Activated T-helper 17 cell treated with anti-CD3 and anti-CD28 coated beads, Interleukin-2, amount 50 U/mL, for 72 hours (primary cell): ENCODE results near the gene HACD4. TPM values are rescaled to one million over a fixed set of nuclear protein-coding genes. Genes with fewer than 3 reads are reported as not detected.
"Not testable (repeated sequence)": the region's sequence is repeated elsewhere in the genome, so short reads cannot be mapped to it uniquely, and the experiment has no call there.

ENCODE experiments used
- ATAC-seq: fragments of 150-1000 bp; cut with Tn5 transposase; replicated peaks from 2 replicates; pipeline ENCODE4 v1.10.0; 2021; ENCODE audit warnings: mild to moderate bottlenecking, moderate library complexity
- H3K27ac Mint-ChIP-seq: one replicate; pipeline ENCODE4 v1.8.0; 2022; ENCODE audit warnings: mixed read lengths
- H3K27me3 Mint-ChIP-seq: one replicate; pipeline ENCODE4 v1.8.0; 2022; ENCODE audit warnings: mixed read lengths
- H3K36me3 Mint-ChIP-seq: one replicate; pipeline ENCODE4 v1.8.0; 2022; ENCODE audit warnings: low read depth, mild to moderate bottlenecking, mixed read lengths
- H3K4me1 Mint-ChIP-seq: one replicate; pipeline ENCODE4 v1.8.0; 2022; ENCODE audit warnings: mixed read lengths
- H3K4me3 Mint-ChIP-seq: one replicate; pipeline ENCODE4 v1.8.0; 2022; ENCODE audit warnings: mild to moderate bottlenecking, mixed read lengths
- H3K9me3 Mint-ChIP-seq: one replicate; pipeline ENCODE4 v1.8.0; 2022; ENCODE audit warnings: mixed read lengths
- total RNA-seq, 2 donors: library from RNA; stranded (reverse); gene quantifications; one replicate each; pipeline ENCODE4 v1.2.3, GENCODE V29; 2022

Gene HACD4
- total RNA-seq, 2 donors from 2014 or later: 2.9 to 4.1 TPM

- Mint-ChIP-seq H3K4me1 (peaks cover 4% of the 10 kb centered on the region), H3K9me3 (no peaks in the 10 kb centered on the region), H3K36me3 (peaks cover 22% of the 10 kb centered on the region), H3K27ac (no peak overlapping the region), H3K27me3 (no peaks in the 10 kb centered on the region), H3K4me3 (no peak overlapping the region)
- ATAC-seq: no peak
These were observed 35.8 kb downstream of the HACD4 start for GRCh38 chr9:20995616-20996015.

- no peak for ATAC-seq
- Mint-ChIP-seq H3K9me3 (no peaks in the 10 kb centered on the region), H3K36me3 (peaks cover 34% of the 10 kb centered on the region), H3K27ac (no peak overlapping the region), H3K4me3 (no peak overlapping the region), H3K4me1 (peaks cover 4% of the 10 kb centered on the region), H3K27me3 (no peaks in the 10 kb centered on the region)
These were observed 37.0 kb downstream of the HACD4 start for GRCh38 chr9:20994486-20994885.

GRCh38 chr9:20990867-20991266 is 40.6 kb downstream of the HACD4 start:
- ATAC-seq: no peak
- no peaks in the 10 kb centered on the region for H3K27me3 Mint-ChIP-seq
- H3K4me1 Mint-ChIP-seq: no peaks in the 10 kb centered on the region
- H3K4me3 Mint-ChIP-seq: no peak overlapping the region
- no peaks in the 10 kb centered on the region for H3K9me3 Mint-ChIP-seq
- no peak overlapping the region for H3K27ac Mint-ChIP-seq
- H3K36me3 Mint-ChIP-seq: peaks cover 57% of the 10 kb centered on the region

GRCh38 chr9:20989923-20990341 is 41.5 kb downstream of the HACD4 start:
- H3K27ac Mint-ChIP-seq: no peak overlapping the region
- H3K9me3 Mint-ChIP-seq: no peaks in the 10 kb centered on the region
- no peaks in the 10 kb centered on the region for H3K4me1 Mint-ChIP-seq
- no peaks in the 10 kb centered on the region for H3K27me3 Mint-ChIP-seq
- H3K4me3 Mint-ChIP-seq: no peak overlapping the region
- H3K36me3 Mint-ChIP-seq: peaks cover 47% of the 10 kb centered on the region
- ATAC-seq: no peak

GRCh38 chr9:20988671-20989315 is 42.6 kb downstream of the HACD4 start:
- no peak for ATAC-seq
- Mint-ChIP-seq H3K4me1 (no peaks in the 10 kb centered on the region), H3K27me3 (no peaks in the 10 kb centered on the region), H3K36me3 (peaks cover 40% of the 10 kb centered on the region), H3K27ac (no peak overlapping the region), H3K4me3 (no peak overlapping the region), H3K9me3 (no peaks in the 10 kb centered on the region)

- Mint-ChIP-seq H3K4me1 (no peaks in the 10 kb centered on the region), H3K4me3 (no peak overlapping the region), H3K27ac (no peak overlapping the region), H3K9me3 (no peaks in the 10 kb centered on the region), H3K36me3 (peaks cover 40% of the 10 kb centered on the region), H3K27me3 (no peaks in the 10 kb centered on the region)
- ATAC-seq: no peak
These were observed 43.4 kb downstream of the HACD4 start for GRCh38 chr9:20988061-20988460.

GRCh38 chr9:20987521-20987920 is 43.9 kb downstream of the HACD4 start:
- Mint-ChIP-seq H3K4me3 (no peak overlapping the region), H3K27me3 (no peaks in the 10 kb centered on the region), H3K4me1 (no peaks in the 10 kb centered on the region), H3K9me3 (no peaks in the 10 kb centered on the region), H3K36me3 (peaks cover 46% of the 10 kb centered on the region), H3K27ac (no peak overlapping the region)
- no peak for ATAC-seq

GRCh38 chr9:20985851-20986600 is 45.4 kb downstream of the HACD4 start:
- Mint-ChIP-seq H3K9me3 (no peaks in the 10 kb centered on the region), H3K27ac (no peak overlapping the region), H3K4me1 (no peaks in the 10 kb centered on the region), H3K27me3 (no peaks in the 10 kb centered on the region), H3K36me3 (peaks cover 61% of the 10 kb centered on the region), H3K4me3 (no peak overlapping the region)
- ATAC-seq: no peak

- H3K9me3 Mint-ChIP-seq: no peaks in the 10 kb centered on the region
- no peaks in the 10 kb centered on the region for H3K27me3 Mint-ChIP-seq
- ATAC-seq: no peak
- H3K36me3 Mint-ChIP-seq: peaks cover 54% of the 10 kb centered on the region
- no peak overlapping the region for H3K4me3 Mint-ChIP-seq
- no peak overlapping the region for H3K27ac Mint-ChIP-seq
- no peaks in the 10 kb centered on the region for H3K4me1 Mint-ChIP-seq
These were observed 46.9 kb downstream of the HACD4 start for GRCh38 chr9:20984506-20984905.

GRCh38 chr9:20981486-20981885 is 50.0 kb downstream of the HACD4 start:
- H3K27me3 Mint-ChIP-seq: no peaks in the 10 kb centered on the region

GRCh38 chr9:20980832-20981455 is 50.5 kb downstream of the HACD4 start:
- H3K27ac Mint-ChIP-seq: peak overlapping the region; percentile 28
- no peak overlapping the region for H3K4me3 Mint-ChIP-seq
- no peak for ATAC-seq
- peaks cover 56% of the 10 kb centered on the region for H3K36me3 Mint-ChIP-seq
- H3K4me1 Mint-ChIP-seq: no peaks in the 10 kb centered on the region
- no peaks in the 10 kb centered on the region for H3K27me3 Mint-ChIP-seq
- no peaks in the 10 kb centered on the region for H3K9me3 Mint-ChIP-seq

More at GRCh38 chr9:20981486-20981885, 50.0 kb downstream of the HACD4 start:
- H3K4me1 Mint-ChIP-seq: no peaks in the 10 kb centered on the region
- no peaks in the 10 kb centered on the region for H3K9me3 Mint-ChIP-seq
- H3K27ac Mint-ChIP-seq: no peak overlapping the region
- peaks cover 57% of the 10 kb centered on the region for H3K36me3 Mint-ChIP-seq
- no peak overlapping the region for H3K4me3 Mint-ChIP-seq
- no peak for ATAC-seq

GRCh38 chr9:20978249-20978648 is 53.2 kb downstream of the HACD4 start:
- H3K4me3 Mint-ChIP-seq: no peak overlapping the region
- H3K9me3 Mint-ChIP-seq: no peaks in the 10 kb centered on the region
- no peak for ATAC-seq
- H3K4me1 Mint-ChIP-seq: no peaks in the 10 kb centered on the region
- H3K27me3 Mint-ChIP-seq: no peaks in the 10 kb centered on the region
- no peak overlapping the region for H3K27ac Mint-ChIP-seq
- H3K36me3 Mint-ChIP-seq: peaks cover 56% of the 10 kb centered on the region

- H3K36me3 Mint-ChIP-seq: peaks cover 46% of the 10 kb centered on the region
- not testable (repeated sequence) for H3K4me3 Mint-ChIP-seq, H3K27ac Mint-ChIP-seq, ATAC-seq, H3K9me3 Mint-ChIP-seq, H3K4me1 Mint-ChIP-seq, H3K27me3 Mint-ChIP-seq
These were observed 57.1 kb downstream of the HACD4 start for GRCh38 chr9:20974191-20974938.

- H3K4me3 Mint-ChIP-seq, H3K27me3 Mint-ChIP-seq, H3K4me1 Mint-ChIP-seq, H3K27ac Mint-ChIP-seq, H3K9me3 Mint-ChIP-seq, ATAC-seq: not testable (repeated sequence)
- H3K36me3 Mint-ChIP-seq: peaks cover 39% of the 10 kb centered on the region
These were observed 58.0 kb downstream of the HACD4 start for GRCh38 chr9:20973246-20973947.
